Lung (tissue), 12 donors: Measurements from ENCODE around the gene PAIP1. TPM values are rescaled to one million over a fixed set of nuclear protein-coding genes. Genes with fewer than 3 reads are reported as not detected.

Experiments
- ATAC-seq: fragments of 200-7000 bp; cut with Tn5 transposase; one replicate; pipeline ENCODE4 v1.9.1; 2020; ENCODE audit warnings: moderate number of reproducible peaks; ENCODE audit not compliant: insufficient read depth, low FRiP score
- DNase-seq, 3 donors: peaks; one replicate each; pipeline ENCODE4 v3.0.0-alpha.2; 2013 to 2017
- H3K27ac ChIP-seq, 2 donors: one replicate each; pipeline ENCODE4 v1.5.1; 2013; ENCODE audit warnings: mild to moderate bottlenecking in 2 of 2, moderate library complexity in 2 of 2, control low read depth in 1 of 2, inconsistent platforms in 1 of 2, low read depth in 1 of 2, low read length in 1 of 2
- H3K27me3 ChIP-seq, 3 donors: one replicate each; pipeline ENCODE4 v1.5.1; 2013; ENCODE audit warnings: low read length in 2 of 3; ENCODE audit not compliant: control insufficient read depth in 3 of 3, insufficient read depth in 3 of 3
- H3K36me3 ChIP-seq, 4 donors: one replicate each; pipeline ENCODE4 v1.5.1; 2013; ENCODE audit warnings: low read length in 4 of 4, mild to moderate bottlenecking in 1 of 4, moderate library complexity in 1 of 4; ENCODE audit not compliant: control insufficient read depth in 4 of 4, insufficient read depth in 4 of 4
- H3K4me1 ChIP-seq, 5 donors: one replicate each; pipeline ENCODE4 v1.5.1; 2013; ENCODE audit warnings: low read length in 5 of 5, mild to moderate bottlenecking in 2 of 5, moderate library complexity in 1 of 5; ENCODE audit not compliant: control insufficient read depth in 5 of 5, insufficient read depth in 5 of 5
- H3K4me3 ChIP-seq: one replicate; pipeline ENCODE4 v1.5.1; 2013; ENCODE audit warnings: mild to moderate bottlenecking, control low read depth, moderate library complexity
- H3K9ac ChIP-seq, 2 donors: one replicate each; pipeline ENCODE4 v1.5.1; 2013; ENCODE audit warnings: low read length in 2 of 2, control low read depth in 1 of 2; ENCODE audit not compliant: insufficient read depth in 1 of 2
- H3K9me3 ChIP-seq, 4 donors: one replicate each; pipeline ENCODE4 v1.5.1; 2013; ENCODE audit warnings: low read length in 3 of 4, mild to moderate bottlenecking in 1 of 4, moderate library complexity in 1 of 4; ENCODE audit not compliant: control insufficient read depth in 4 of 4, insufficient read depth in 3 of 4
- WGBS, 2 donors: extraction: QIAGEN DNeasy Blood & Tissue Kit; methylation state at CpG; one replicate each; pipeline ENCODE4 v1.1.7; 2013; 5-methylcytosine and 5-hydroxymethylcytosine counted together
- polyA plus RNA-seq, 2 donors: library from polyadenylated mRNA; stranded (reverse); fragments of 200-250 nt; gene quantifications; one replicate each; pipeline ENCODE4 v1.2.1, GENCODE V29; 2013
- total RNA-seq, 2 donors: library from RNA; depleted of rRNA in 1 of 2; stranded (reverse); fragments of >200 nt in 1 of 2; gene quantifications; one replicate each; pipeline ENCODE4 v1.2.1, GENCODE V29; 2014 to 2021
- TF ChIP-seq, protein P1 (sequence below): IDR thresholded peaks from 2 replicates; pipeline ENCODE4 v1.5.1; 2012; ENCODE audit warnings: mild to moderate bottlenecking; ENCODE audit errors: control extremely low read depth, extremely low read depth
- donor health status: control.
- donor health status: control.
- donor health status: Bipolar disorder and iron deficiency.
- donor health status: healthy.
- donor health status: DM: yes; HTN: yes; CAD: no.

Gene PAIP1
- total and polyA plus RNA-seq, 4 donors, result 46.1 to 91.1 (median 55.0) TPM

DNA sequence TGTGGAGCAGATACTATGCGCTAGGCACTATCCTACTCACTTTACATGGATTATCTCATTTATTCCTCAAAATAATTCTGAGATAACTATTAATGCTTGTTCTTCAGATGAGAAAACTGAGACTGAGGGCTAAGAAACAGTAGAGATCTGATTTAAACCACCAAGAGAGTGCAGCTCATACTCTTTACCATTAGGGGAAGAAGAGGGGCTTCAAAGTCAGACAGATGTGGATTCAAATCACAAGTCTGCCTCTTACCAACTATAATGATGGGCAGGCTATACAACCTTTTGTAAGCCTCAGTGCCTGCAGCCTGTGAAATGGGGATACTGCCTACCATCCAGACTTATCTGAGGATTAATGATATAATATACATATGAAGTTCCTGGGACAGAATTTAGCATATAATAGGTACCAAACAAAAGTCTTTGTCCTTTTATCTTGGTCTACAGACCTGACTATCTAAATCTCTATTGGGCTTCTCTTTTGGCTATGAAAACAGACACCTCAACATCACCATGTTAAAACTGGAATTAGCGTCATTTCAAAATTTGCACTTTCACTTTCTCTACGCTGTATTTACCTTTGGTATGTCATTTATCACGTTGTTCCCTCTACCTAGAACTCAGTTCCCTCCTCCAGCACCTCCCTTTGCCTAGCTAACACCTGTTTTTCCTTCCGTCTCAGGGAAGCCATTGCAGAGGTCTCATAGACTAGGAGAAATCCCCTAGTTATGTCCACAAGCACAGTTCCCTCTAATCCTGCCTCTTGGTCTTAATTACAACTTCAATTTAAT is 59.4 kb downstream of the PAIP1 start:
- Histone ChIP-seq H3K4me3 (no peak overlapping the region), H3K36me3 (peaks cover 0 to 6% (median 0%) of the 10 kb centered on the region in 4 donors), H3K9me3 (no peaks in the 10 kb centered on the region), H3K27me3 (no peaks in the 10 kb centered on the region), H3K4me1 (no peaks in the 10 kb centered on the region), H3K27ac (no peak overlapping the region), H3K9ac (no peak overlapping the region)
- WGBS, 2 donors, result 92 to 97% methylated on average over 5 of the region's 5 CpGs
- TF ChIP-seq, protein P1, sequence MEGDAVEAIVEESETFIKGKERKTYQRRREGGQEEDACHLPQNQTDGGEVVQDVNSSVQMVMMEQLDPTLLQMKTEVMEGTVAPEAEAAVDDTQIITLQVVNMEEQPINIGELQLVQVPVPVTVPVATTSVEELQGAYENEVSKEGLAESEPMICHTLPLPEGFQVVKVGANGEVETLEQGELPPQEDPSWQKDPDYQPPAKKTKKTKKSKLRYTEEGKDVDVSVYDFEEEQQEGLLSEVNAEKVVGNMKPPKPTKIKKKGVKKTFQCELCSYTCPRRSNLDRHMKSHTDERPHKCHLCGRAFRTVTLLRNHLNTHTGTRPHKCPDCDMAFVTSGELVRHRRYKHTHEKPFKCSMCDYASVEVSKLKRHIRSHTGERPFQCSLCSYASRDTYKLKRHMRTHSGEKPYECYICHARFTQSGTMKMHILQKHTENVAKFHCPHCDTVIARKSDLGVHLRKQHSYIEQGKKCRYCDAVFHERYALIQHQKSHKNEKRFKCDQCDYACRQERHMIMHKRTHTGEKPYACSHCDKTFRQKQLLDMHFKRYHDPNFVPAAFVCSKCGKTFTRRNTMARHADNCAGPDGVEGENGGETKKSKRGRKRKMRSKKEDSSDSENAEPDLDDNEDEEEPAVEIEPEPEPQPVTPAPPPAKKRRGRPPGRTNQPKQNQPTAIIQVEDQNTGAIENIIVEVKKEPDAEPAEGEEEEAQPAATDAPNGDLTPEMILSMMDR, result no peak
- ATAC-seq (no peak), DNase-seq (no peak)

DNA sequence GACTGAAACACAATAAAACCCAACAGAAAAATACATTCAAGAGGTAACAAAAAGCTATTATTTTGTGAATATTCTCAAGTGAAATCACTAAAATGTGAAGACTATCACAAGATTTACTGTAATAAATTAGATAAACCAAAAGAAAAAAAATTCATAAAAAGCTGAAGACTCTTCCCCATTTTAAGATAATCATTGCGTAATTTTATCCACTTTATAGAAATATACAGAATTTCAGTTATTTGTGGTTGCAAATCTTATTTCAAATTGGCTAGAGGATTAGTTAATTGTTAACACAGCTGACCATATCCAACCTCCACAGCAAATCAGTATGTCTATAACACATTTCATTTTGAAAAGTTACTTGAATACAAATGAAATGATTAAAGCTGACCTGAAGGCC is 65.6 kb downstream of the PAIP1 start:
- ATAC-seq (no peak), DNase-seq (no peak)
- Histone ChIP-seq H3K9ac (no peak overlapping the region), H3K4me3 (no peak overlapping the region), H3K27ac (no peak overlapping the region), H3K4me1 (no peaks in the 10 kb centered on the region), H3K9me3 (no peaks in the 10 kb centered on the region), H3K27me3 (no peaks in the 10 kb centered on the region), H3K36me3 (peaks cover 0 to 2% (median 0%) of the 10 kb centered on the region in 4 donors)
- WGBS, 2 donors, result 91 to 93% methylated on average over 1 of the region's 1 CpG
- TF ChIP-seq, protein P1, result no peak

DNA sequence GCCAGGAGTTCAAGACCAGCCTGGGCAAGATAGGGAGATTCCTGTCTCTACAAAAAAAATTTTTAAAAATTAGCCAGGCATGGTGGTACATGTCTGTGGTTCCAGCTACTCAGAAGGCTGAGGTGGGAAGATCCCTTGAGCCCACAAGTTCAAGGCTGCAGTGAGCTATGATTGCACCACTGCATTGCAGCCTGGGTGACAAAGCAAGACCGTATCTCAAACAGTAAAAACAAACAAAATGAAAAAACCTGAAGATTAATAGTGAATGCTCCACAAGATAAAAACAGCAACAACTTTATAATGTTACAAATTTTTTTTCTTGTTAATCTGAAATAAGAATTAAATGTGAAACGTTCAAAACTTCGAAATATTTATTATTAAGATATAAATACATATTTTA is 70.5 kb downstream of the PAIP1 start:
- TF ChIP-seq, protein P1, result no peak
- WGBS, 2 donors, result 89 to 92% methylated on average over 3 of the region's 3 CpGs
- no peak for ATAC-seq
- Histone ChIP-seq H3K9ac (no peak overlapping the region), H3K9me3 (no peaks in the 10 kb centered on the region), H3K36me3 (no peaks in the 10 kb centered on the region), H3K27ac (no peak overlapping the region), H3K27me3 (no peaks in the 10 kb centered on the region), H3K4me3 (no peak overlapping the region), H3K4me1 (peaks cover 0 to 18% (median 4%) of the 10 kb centered on the region in 5 donors)
- DNase-seq, result no peak
